ENCODE measurements around the gene SLC25A10.

DNA sequence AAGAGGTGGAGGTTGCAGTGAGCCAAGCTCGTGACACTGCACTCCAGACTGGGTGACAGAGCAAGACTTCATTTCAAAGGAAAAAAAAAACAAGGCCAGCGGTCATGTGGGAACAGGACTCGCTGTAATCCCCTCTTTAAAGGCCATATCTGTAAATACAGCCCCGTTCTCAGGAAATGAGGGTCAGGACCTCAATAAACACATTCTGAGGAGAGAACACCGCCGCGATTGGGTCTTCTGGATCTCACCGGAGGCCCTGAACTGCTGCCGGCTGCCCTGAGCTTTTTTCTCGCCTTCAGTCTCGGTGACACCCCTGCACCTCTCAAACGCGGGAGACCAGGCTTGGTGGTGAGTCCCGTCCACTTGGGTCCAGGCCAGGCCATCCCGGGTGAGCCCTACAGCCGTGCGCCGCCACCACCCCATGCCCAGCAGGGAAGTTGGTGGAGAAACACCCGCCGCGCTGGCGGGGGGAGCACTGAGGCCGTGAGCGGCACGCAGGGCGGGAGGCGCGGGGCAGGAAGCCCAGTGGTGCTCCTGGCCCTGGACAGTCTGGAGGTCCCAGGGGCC, 28.4 kb downstream of the SLC25A10 start:
- TF ChIP-seq, protein P1, sequence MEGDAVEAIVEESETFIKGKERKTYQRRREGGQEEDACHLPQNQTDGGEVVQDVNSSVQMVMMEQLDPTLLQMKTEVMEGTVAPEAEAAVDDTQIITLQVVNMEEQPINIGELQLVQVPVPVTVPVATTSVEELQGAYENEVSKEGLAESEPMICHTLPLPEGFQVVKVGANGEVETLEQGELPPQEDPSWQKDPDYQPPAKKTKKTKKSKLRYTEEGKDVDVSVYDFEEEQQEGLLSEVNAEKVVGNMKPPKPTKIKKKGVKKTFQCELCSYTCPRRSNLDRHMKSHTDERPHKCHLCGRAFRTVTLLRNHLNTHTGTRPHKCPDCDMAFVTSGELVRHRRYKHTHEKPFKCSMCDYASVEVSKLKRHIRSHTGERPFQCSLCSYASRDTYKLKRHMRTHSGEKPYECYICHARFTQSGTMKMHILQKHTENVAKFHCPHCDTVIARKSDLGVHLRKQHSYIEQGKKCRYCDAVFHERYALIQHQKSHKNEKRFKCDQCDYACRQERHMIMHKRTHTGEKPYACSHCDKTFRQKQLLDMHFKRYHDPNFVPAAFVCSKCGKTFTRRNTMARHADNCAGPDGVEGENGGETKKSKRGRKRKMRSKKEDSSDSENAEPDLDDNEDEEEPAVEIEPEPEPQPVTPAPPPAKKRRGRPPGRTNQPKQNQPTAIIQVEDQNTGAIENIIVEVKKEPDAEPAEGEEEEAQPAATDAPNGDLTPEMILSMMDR (conservative IDR thresholded peaks at IDR 0.05), result no peak
- TF ChIP-seq ZFX (IDR thresholded peaks at IDR 0.05), result no peak

All from C4-2B (cell line).